Lung (tissue), 12 donors: ENCODE data around the gene EXOSC10. TPM values are rescaled to one million over a fixed set of nuclear protein-coding genes. Genes with fewer than 3 reads are reported as not detected.
"Not testable (repeated sequence)": the region's sequence is repeated elsewhere in the genome, so short reads cannot be mapped to it uniquely, and the experiment has no call there.

Source experiments
- ATAC-seq: fragments of 200-7000 bp; cut with Tn5 transposase; one replicate; pipeline ENCODE4 v1.9.1; 2020; ENCODE audit warnings: moderate number of reproducible peaks; ENCODE audit not compliant: insufficient read depth, low FRiP score
- DNase-seq, 3 donors: peaks; one replicate each; pipeline ENCODE4 v3.0.0-alpha.2; 2013 to 2017
- H3K27ac ChIP-seq, 2 donors: one replicate each; pipeline ENCODE4 v1.5.1; 2013; ENCODE audit warnings: mild to moderate bottlenecking in 2 of 2, moderate library complexity in 2 of 2, control low read depth in 1 of 2, inconsistent platforms in 1 of 2, low read depth in 1 of 2, low read length in 1 of 2
- H3K27me3 ChIP-seq, 3 donors: one replicate each; pipeline ENCODE4 v1.5.1; 2013; ENCODE audit warnings: low read length in 2 of 3; ENCODE audit not compliant: control insufficient read depth in 3 of 3, insufficient read depth in 3 of 3
- H3K36me3 ChIP-seq, 4 donors: one replicate each; pipeline ENCODE4 v1.5.1; 2013; ENCODE audit warnings: low read length in 4 of 4, mild to moderate bottlenecking in 1 of 4, moderate library complexity in 1 of 4; ENCODE audit not compliant: control insufficient read depth in 4 of 4, insufficient read depth in 4 of 4
- H3K4me1 ChIP-seq, 5 donors: one replicate each; pipeline ENCODE4 v1.5.1; 2013; ENCODE audit warnings: low read length in 5 of 5, mild to moderate bottlenecking in 2 of 5, moderate library complexity in 1 of 5; ENCODE audit not compliant: control insufficient read depth in 5 of 5, insufficient read depth in 5 of 5
- H3K4me3 ChIP-seq: one replicate; pipeline ENCODE4 v1.5.1; 2013; ENCODE audit warnings: mild to moderate bottlenecking, control low read depth, moderate library complexity
- H3K9ac ChIP-seq, 2 donors: one replicate each; pipeline ENCODE4 v1.5.1; 2013; ENCODE audit warnings: low read length in 2 of 2, control low read depth in 1 of 2; ENCODE audit not compliant: insufficient read depth in 1 of 2
- H3K9me3 ChIP-seq, 4 donors: one replicate each; pipeline ENCODE4 v1.5.1; 2013; ENCODE audit warnings: low read length in 3 of 4, mild to moderate bottlenecking in 1 of 4, moderate library complexity in 1 of 4; ENCODE audit not compliant: control insufficient read depth in 4 of 4, insufficient read depth in 3 of 4
- WGBS, 2 donors: extraction: QIAGEN DNeasy Blood & Tissue Kit; methylation state at CpG; one replicate each; pipeline ENCODE4 v1.1.7; 2013; 5-methylcytosine and 5-hydroxymethylcytosine counted together
- polyA plus RNA-seq, 2 donors: library from polyadenylated mRNA; stranded (reverse); fragments of 200-250 nt; gene quantifications; one replicate each; pipeline ENCODE4 v1.2.1, GENCODE V29; 2013
- total RNA-seq, 2 donors: library from RNA; depleted of rRNA in 1 of 2; stranded (reverse); fragments of >200 nt in 1 of 2; gene quantifications; one replicate each; pipeline ENCODE4 v1.2.1, GENCODE V29; 2014 to 2021
- TF ChIP-seq, protein P1 (sequence below): IDR thresholded peaks from 2 replicates; pipeline ENCODE4 v1.5.1; 2012; ENCODE audit warnings: mild to moderate bottlenecking; ENCODE audit errors: control extremely low read depth, extremely low read depth
- donor health status: control.
- donor health status: control.
- donor health status: Bipolar disorder and iron deficiency.
- donor health status: healthy.
- donor health status: DM: yes; HTN: yes; CAD: no.

EXOSC10 gene
- total and polyA plus RNA-seq, 4 donors = 29.0 to 75.1 (median 42.3) TPM

DNA sequence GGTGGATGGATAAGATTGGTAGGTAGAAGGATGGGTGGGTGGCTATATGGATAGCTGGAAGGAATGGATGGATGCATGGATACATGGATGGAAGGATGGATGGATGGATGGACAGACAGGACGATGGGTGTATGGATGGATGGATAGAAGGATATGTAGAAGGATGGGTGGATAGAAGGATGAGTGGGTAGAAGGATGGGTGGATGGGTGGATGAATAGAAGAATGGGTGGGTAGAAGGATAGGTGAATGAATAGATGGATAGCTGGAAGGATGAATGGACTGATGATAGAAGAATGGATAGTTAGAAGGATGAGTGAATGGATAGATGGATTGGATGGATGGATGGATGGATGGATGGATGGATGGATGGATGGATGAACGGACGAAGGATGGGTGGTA lies 57.6 kb downstream of the EXOSC10 start:
- 82 to 83% methylated on average over 3 of the region's 3 CpGs for WGBS, 2 donors
- Histone ChIP-seq H3K27ac (no peak overlapping the region), H3K4me3 (no peak overlapping the region), H3K36me3 (no peaks in the 10 kb centered on the region), H3K4me1 (peaks cover 0 to 5% (median 0%) of the 10 kb centered on the region in 5 donors), H3K9me3 (no peaks in the 10 kb centered on the region), H3K27me3 (no peaks in the 10 kb centered on the region), H3K9ac (no peak overlapping the region)
- ATAC-seq = no peak
- DNase-seq = no peak
- TF ChIP-seq, protein P1, sequence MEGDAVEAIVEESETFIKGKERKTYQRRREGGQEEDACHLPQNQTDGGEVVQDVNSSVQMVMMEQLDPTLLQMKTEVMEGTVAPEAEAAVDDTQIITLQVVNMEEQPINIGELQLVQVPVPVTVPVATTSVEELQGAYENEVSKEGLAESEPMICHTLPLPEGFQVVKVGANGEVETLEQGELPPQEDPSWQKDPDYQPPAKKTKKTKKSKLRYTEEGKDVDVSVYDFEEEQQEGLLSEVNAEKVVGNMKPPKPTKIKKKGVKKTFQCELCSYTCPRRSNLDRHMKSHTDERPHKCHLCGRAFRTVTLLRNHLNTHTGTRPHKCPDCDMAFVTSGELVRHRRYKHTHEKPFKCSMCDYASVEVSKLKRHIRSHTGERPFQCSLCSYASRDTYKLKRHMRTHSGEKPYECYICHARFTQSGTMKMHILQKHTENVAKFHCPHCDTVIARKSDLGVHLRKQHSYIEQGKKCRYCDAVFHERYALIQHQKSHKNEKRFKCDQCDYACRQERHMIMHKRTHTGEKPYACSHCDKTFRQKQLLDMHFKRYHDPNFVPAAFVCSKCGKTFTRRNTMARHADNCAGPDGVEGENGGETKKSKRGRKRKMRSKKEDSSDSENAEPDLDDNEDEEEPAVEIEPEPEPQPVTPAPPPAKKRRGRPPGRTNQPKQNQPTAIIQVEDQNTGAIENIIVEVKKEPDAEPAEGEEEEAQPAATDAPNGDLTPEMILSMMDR = no peak

DNA sequence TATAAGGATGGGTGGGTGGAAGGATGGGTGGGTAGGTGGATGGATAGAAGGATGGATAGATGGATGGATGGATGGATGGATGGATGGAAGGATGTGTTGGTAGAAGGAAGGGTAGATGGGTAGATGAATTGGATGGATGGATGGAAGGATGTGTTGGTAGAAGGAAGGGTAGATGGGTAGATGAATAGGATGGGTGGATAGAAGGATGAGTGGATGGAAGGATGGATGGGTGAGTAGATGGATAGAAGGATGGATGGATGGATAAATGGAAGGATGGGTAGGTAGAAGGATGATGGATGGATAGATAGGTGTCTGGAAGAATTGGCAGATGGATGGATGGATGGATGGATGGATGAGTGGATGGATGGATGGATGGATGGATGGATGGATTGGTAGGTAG lies 58.6 kb downstream of the EXOSC10 start:
- H3K4me1 ChIP-seq = peaks cover 0 to 5% (median 0%) of the 10 kb centered on the region in 5 donors
- no peak overlapping the region for H3K4me3 ChIP-seq
- TF ChIP-seq, protein P1 = no peak
- no peak overlapping the region for H3K27ac ChIP-seq
- ATAC-seq (no peak), DNase-seq (no peak)
- no peaks in the 10 kb centered on the region for H3K27me3 ChIP-seq
- no peaks in the 10 kb centered on the region for H3K36me3 ChIP-seq
- H3K9ac ChIP-seq = no peak overlapping the region
- no peaks in the 10 kb centered on the region for H3K9me3 ChIP-seq

DNA sequence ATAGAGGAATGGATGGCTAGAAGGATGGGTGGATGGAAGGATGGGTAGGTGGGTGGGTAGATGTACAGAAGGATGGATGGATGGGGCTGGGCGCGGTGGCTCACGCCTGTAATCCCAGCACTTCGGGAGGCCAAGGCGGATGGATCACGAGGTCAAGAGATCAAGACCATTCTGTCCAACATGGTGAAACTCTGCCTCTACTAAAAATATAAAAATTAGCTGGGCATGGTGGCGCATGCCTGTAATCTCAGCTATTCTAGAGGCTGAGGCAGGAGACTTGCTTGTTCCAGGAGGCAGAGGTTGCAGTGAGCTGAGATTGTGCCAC lies 59.6 kb downstream of the EXOSC10 start:
- ATAC-seq, H3K36me3 ChIP-seq, H3K9me3 ChIP-seq, H3K9ac ChIP-seq, H3K27me3 ChIP-seq, DNase-seq, H3K4me3 ChIP-seq, H3K27ac ChIP-seq, H3K4me1 ChIP-seq: not testable (repeated sequence)
- 88 to 95% methylated on average over 7 of the region's 7 CpGs for WGBS, 2 donors

DNA sequence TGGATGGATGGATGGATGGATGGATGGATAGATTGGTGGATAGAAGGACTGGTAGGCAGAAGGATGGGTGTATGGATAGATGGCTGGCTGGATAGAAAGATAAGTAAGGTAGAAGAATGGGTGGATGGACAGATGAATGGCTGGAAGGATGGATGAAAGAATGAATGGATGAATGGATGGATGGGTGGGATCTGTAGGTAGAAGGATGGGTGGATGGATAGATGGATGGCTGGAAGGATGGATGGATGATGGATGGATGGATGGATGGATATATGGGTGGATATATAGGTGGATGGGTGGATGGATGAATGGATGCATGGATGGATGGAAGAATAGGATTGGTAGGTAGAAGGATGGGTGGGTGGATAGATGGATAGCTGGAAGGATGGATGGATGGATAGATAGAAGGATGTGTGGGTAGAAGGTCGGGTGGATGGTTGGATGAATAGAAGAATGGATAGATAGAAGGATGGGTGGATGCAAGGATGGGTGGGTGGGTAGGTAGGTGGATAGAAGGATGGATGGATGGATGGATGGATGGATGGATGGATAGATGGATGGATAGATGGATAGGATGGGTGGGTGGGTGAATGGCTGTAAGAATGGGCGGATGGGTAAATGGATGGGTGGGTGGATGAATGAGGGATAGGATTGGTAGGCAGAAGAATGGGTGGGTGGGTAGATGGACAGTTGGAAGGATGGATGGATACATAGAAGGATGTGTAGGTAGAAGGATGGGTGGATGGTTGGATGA lies 60.1 kb downstream of the EXOSC10 start:
- Histone ChIP-seq H3K9me3 (no peaks in the 10 kb centered on the region), H3K4me3 (no peak overlapping the region), H3K27me3 (no peaks in the 10 kb centered on the region), H3K36me3 (no peaks in the 10 kb centered on the region), H3K27ac (no peak overlapping the region), H3K9ac (peak overlapping the region in 1 of 2 donors; percentile 43), H3K4me1 (peaks cover 0 to 5% (median 0%) of the 10 kb centered on the region in 5 donors)
- TF ChIP-seq, protein P1 = no peak
- ATAC-seq (no peak), DNase-seq (no peak)
- WGBS, 2 donors = 69 to 76% methylated on average over 2 of the region's 2 CpGs
